Glutamatergic neuron (in vitro differentiated cells): ENCODE data around the gene TENT4B. TPM values are rescaled to one million over a fixed set of nuclear protein-coding genes. Genes with fewer than 3 reads are reported as not detected.
"Not testable (repeated sequence)": the region's sequence is repeated elsewhere in the genome, so short reads cannot be mapped to it uniquely, and the experiment has no call there.

Experiments used
- DNase-seq: peaks from one replicate; pipeline ENCODE4 v3.0.0; 2022
- H3K27ac Mint-ChIP-seq: one replicate; pipeline ENCODE4 v1.8.0; 2020; ENCODE audit warnings: mild to moderate bottlenecking, mixed read lengths, inconsistent platforms; ENCODE audit not compliant: unreplicated experiment
- H3K27me3 Mint-ChIP-seq: one replicate; pipeline ENCODE4 v1.8.0; 2020; ENCODE audit warnings: mild to moderate bottlenecking, moderate library complexity, mixed read lengths, inconsistent platforms; ENCODE audit not compliant: unreplicated experiment
- H3K36me3 Mint-ChIP-seq: one replicate; pipeline ENCODE4 v1.8.0; 2020; ENCODE audit warnings: mild to moderate bottlenecking, mixed read lengths, inconsistent platforms; ENCODE audit not compliant: unreplicated experiment
- H3K4me1 Mint-ChIP-seq: one replicate; pipeline ENCODE4 v1.8.0; 2020; ENCODE audit warnings: mild to moderate bottlenecking, low read depth, mixed read lengths, inconsistent platforms; ENCODE audit not compliant: unreplicated experiment
- H3K4me3 Mint-ChIP-seq: one replicate; pipeline ENCODE4 v1.8.0; 2020; ENCODE audit warnings: mild to moderate bottlenecking, mixed read lengths, inconsistent platforms; ENCODE audit not compliant: unreplicated experiment
- H3K9me3 Mint-ChIP-seq: one replicate; pipeline ENCODE4 v1.8.0; 2020; ENCODE audit warnings: mild to moderate bottlenecking, moderate library complexity, mixed read lengths, inconsistent platforms; ENCODE audit not compliant: unreplicated experiment
- total RNA-seq: library from RNA; stranded (reverse); fragmentation: NEBNext Ultra II Directional; extraction: Animal tissue kit (Norgen Biotek cat#: 25700); gene quantifications from one replicate; pipeline ENCODE4 v1.2.1, GENCODE V29; 2021; ENCODE audit not compliant: unreplicated experiment
- TF ChIP-seq, protein P1 (sequence below): fragments of 200-600 bp; sonication (generic); IDR thresholded peaks from one replicate; pipeline ENCODE4 v1.5.0; 2021; ENCODE audit not compliant: partially characterized antibody, unreplicated experiment

Gene TENT4B
- total RNA-seq, 1 donor from 2014 or later, result 9.5 TPM

DNA sequence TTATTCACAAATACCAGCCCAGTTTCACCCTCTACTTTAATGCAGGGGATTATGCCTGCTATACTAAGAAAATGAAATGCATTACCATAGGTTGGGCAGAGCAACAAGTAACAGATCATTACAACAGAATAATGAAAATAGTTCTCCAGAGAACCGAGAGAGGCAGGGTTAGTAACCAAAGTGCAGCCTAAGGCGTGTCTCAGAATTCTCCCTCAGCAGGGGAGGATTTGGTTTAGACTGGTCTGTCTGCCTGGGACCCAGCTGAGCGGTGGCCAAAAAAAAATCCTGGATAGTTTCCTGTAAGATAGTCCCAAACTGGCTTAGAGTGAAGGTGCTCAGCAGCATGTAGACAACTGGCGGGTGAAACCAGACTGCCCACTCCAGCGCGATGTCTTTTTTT lies 82.5 kb downstream of the TENT4B start:
- H3K9me3 Mint-ChIP-seq, result no peaks in the 10 kb centered on the region
- H3K27ac Mint-ChIP-seq, result no peak overlapping the region
- H3K4me1 Mint-ChIP-seq, result no peaks in the 10 kb centered on the region
- TF ChIP-seq, protein P1, sequence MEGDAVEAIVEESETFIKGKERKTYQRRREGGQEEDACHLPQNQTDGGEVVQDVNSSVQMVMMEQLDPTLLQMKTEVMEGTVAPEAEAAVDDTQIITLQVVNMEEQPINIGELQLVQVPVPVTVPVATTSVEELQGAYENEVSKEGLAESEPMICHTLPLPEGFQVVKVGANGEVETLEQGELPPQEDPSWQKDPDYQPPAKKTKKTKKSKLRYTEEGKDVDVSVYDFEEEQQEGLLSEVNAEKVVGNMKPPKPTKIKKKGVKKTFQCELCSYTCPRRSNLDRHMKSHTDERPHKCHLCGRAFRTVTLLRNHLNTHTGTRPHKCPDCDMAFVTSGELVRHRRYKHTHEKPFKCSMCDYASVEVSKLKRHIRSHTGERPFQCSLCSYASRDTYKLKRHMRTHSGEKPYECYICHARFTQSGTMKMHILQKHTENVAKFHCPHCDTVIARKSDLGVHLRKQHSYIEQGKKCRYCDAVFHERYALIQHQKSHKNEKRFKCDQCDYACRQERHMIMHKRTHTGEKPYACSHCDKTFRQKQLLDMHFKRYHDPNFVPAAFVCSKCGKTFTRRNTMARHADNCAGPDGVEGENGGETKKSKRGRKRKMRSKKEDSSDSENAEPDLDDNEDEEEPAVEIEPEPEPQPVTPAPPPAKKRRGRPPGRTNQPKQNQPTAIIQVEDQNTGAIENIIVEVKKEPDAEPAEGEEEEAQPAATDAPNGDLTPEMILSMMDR, result no peak
- no peaks in the 10 kb centered on the region for H3K36me3 Mint-ChIP-seq
- DNase-seq, result no peak
- no peaks in the 10 kb centered on the region for H3K27me3 Mint-ChIP-seq
- H3K4me3 Mint-ChIP-seq, result no peak overlapping the region

DNA sequence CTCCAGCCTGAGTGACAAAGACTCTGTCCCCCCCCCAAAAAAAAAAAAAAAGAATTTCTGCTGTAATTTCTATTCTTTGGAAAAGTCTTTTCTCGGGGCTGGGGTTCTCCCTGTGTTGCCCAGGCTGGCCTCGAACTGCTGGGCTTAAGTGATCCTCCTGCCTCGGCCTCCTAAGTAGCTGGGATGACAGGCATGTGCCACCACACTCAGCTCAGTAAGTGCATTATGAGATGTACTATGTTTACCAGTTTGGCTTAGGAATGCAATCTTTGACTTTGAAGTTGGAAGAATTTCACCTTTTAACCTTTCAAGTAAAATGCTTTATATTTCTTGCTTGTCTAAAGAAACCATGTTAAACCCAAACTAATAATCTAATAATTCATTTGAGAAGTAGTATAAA lies 85.2 kb downstream of the TENT4B start:
- H3K9me3 Mint-ChIP-seq, result peaks cover 2% of the 10 kb centered on the region
- peaks cover 2% of the 10 kb centered on the region for H3K4me1 Mint-ChIP-seq
- no peaks in the 10 kb centered on the region for H3K27me3 Mint-ChIP-seq
- H3K36me3 Mint-ChIP-seq, result no peaks in the 10 kb centered on the region
- no peak for DNase-seq
- H3K4me3 Mint-ChIP-seq, result no peak overlapping the region
- no peak overlapping the region for H3K27ac Mint-ChIP-seq
- TF ChIP-seq, protein P1, result no peak

DNA sequence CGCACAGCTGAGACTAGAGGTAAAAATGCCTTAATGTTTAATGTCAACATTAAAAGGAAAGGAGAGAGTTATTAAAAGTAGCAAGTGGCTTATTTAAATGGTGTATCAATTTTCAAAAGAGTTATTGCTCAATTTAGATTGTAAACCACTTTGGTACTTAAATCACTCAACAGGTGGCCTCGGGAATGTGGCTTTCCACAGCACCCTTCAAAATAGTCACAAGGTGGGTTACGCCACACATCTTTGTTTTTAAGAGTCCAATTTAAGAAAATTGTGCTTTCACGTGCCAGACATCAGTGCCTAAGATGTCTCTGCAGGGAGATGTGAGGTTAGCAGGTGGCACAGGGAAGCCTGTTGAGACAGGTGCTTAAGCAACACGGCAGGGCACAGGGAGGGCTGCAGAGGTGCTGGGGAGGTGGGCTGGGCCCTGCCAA lies 85.8 kb downstream of the TENT4B start:
- no peak for DNase-seq

DNA sequence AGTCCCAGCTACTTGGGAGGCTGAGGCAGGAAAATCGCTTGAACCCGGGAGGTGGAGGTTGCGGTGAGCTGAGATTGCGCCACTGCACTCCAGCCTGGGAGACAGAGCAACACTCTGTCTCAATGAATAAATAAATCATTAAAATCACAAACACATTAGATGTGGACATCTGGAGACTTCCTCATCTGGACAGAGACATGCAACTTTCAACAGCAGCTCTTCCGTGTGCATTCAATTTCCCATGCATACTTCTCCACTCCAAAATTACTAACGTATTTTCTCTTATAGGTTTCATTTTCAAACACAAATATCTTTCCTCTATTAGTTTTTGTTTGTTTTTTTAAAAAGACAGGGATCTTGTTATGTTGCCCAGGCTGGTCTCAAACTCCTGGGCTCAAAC lies 89.9 kb downstream of the TENT4B start:
- not testable (repeated sequence) for H3K27ac Mint-ChIP-seq, H3K4me1 Mint-ChIP-seq, DNase-seq, H3K4me3 Mint-ChIP-seq, H3K27me3 Mint-ChIP-seq, H3K9me3 Mint-ChIP-seq, H3K36me3 Mint-ChIP-seq

More for the DNA sequence above, 85.8 kb downstream of the TENT4B start:
- H3K4me1 Mint-ChIP-seq, result peaks cover 2% of the 10 kb centered on the region
- H3K27me3 Mint-ChIP-seq, result no peaks in the 10 kb centered on the region
- no peaks in the 10 kb centered on the region for H3K36me3 Mint-ChIP-seq
- H3K9me3 Mint-ChIP-seq, result peaks cover 2% of the 10 kb centered on the region
- no peak overlapping the region for H3K4me3 Mint-ChIP-seq
- H3K27ac Mint-ChIP-seq, result no peak overlapping the region
- TF ChIP-seq, protein P1, result no peak

DNA sequence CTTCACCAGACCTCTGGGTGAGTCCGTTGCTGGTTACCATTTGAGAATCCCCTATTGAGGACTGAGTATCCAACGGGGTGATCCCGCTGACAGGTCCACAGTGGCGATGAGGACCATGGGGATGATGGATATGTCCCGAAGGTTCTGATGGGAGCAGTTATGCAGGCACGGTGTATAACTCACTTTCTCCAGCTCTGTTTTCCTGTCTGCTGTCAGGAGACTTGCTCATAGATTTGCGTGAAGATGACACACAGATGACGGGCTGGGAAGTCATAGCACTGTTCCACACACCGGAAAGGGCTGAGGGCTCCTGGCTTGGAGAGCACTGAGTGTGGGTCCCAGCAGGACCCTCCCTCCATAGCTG lies 91.0 kb downstream of the TENT4B start:
- Mint-ChIP-seq H3K36me3 (no peaks in the 10 kb centered on the region), H3K9me3 (peaks cover 4% of the 10 kb centered on the region), H3K4me1 (peaks cover 8% of the 10 kb centered on the region), H3K27ac (no peak overlapping the region), H3K4me3 (no peak overlapping the region), H3K27me3 (peaks cover 8% of the 10 kb centered on the region)
- TF ChIP-seq, protein P1, result no peak
- no peak for DNase-seq
